CD14-positive monocyte (primary cell): ENCODE results near the gene CFAP53. TPM values are rescaled to one million over a fixed set of nuclear protein-coding genes. Genes with fewer than 3 reads are reported as not detected.
A peak's percentile ranks its signal among the peaks of the same experiment; 100 is the strongest.

Experiments
- DNase-seq, 3 donors: peaks; one replicate each; pipeline ENCODE4 v3.0.0-alpha.2; 2011 to 2022
- H2AFZ ChIP-seq: 2 replicates; pipeline ENCODE4 v1.6.0; 2012; ENCODE audit warnings: mild to moderate bottlenecking, low read depth, low read length, inconsistent platforms; ENCODE audit not compliant: insufficient read depth, poor library complexity, severe bottlenecking
- H3K27ac ChIP-seq, 2 donors: 1 replicate in 1 of 2; 2 replicates in 1 of 2; pipeline ENCODE4 v1.5.1; 2012 to 2013; ENCODE audit warnings: low read length in 2 of 2, control low read depth in 1 of 2, inconsistent platforms in 1 of 2, low read depth in 1 of 2, mild to moderate bottlenecking in 1 of 2
- H3K27me3 ChIP-seq, 2 donors: one replicate each; pipeline versions ENCODE4 v1.6.0 to v1.6.1; 2011 to 2013; ENCODE audit warnings: low read length in 2 of 2; ENCODE audit not compliant: control insufficient read depth in 2 of 2, insufficient read depth in 2 of 2
- H3K36me3 ChIP-seq, 2 donors: replicated peaks in 1 of 2; 1 replicate in 1 of 2; 2 replicates in 1 of 2; pipeline versions ENCODE4 v1.5.1 to v1.6.1; 2012 to 2013; ENCODE audit warnings: low read length in 2 of 2, control low read depth in 1 of 2, inconsistent platforms in 1 of 2, mild to moderate bottlenecking in 1 of 2; ENCODE audit not compliant: insufficient read depth in 2 of 2, control insufficient read depth in 1 of 2
- H3K4me1 ChIP-seq, 2 donors: 1 replicate in 1 of 2; 2 replicates in 1 of 2; pipeline versions ENCODE4 v1.5.1 to v1.6.1; 2012 to 2013; ENCODE audit warnings: low read length in 2 of 2, control low read depth in 1 of 2, inconsistent platforms in 1 of 2, mild to moderate bottlenecking in 1 of 2, moderate library complexity in 1 of 2; ENCODE audit not compliant: insufficient read depth in 2 of 2, control insufficient read depth in 1 of 2
- H3K4me2 ChIP-seq: replicated peaks from 2 replicates; pipeline ENCODE3; 2012; ENCODE audit warnings: low read length, moderate library complexity, mild to moderate bottlenecking; ENCODE audit not compliant: poor library complexity, severe bottlenecking; ENCODE audit errors: extremely low read depth
- H3K4me3 ChIP-seq, 3 experiments: fragments of 200-600 bp in 1 of 3; sonication (generic) in 1 of 3; replicated peaks in 1 of 3; 1 replicate in 2 of 3; 2 replicates in 1 of 3; pipeline ENCODE4 v1.5.1; 2011 to 2013; ENCODE audit warnings: low read length in 3 of 3, mild to moderate bottlenecking in 3 of 3, control low read depth in 2 of 3, low read depth in 2 of 3, inconsistent platforms in 1 of 3, moderate library complexity in 1 of 3
- H3K79me2 ChIP-seq: 2 replicates; pipeline ENCODE4 v1.6.0; 2012; ENCODE audit warnings: mild to moderate bottlenecking, control low read depth, inconsistent platforms, low read length, moderate library complexity; ENCODE audit not compliant: insufficient read depth
- H3K9ac ChIP-seq: 2 replicates; pipeline ENCODE4 v1.6.0; 2017; ENCODE audit warnings: low read length, mild to moderate bottlenecking; ENCODE audit not compliant: insufficient read depth, poor library complexity, severe bottlenecking
- H3K9me3 ChIP-seq, 2 donors: replicated peaks in 1 of 2; 1 replicate in 1 of 2; 2 replicates in 1 of 2; pipeline versions ENCODE4 v1.5.1 to v1.6.1; 2012 to 2013; ENCODE audit warnings: low read length in 2 of 2, control low read depth in 1 of 2; ENCODE audit not compliant: control insufficient read depth in 1 of 2, insufficient read depth in 1 of 2
- H4K20me1 ChIP-seq: 2 replicates; pipeline ENCODE4 v1.6.0; 2012; ENCODE audit warnings: mild to moderate bottlenecking, low read length, control low read depth, moderate library complexity; ENCODE audit not compliant: insufficient read depth
- H3K27ac Mint-ChIP-seq, 7 donors: one replicate each; pipeline ENCODE4 v1.8.0; 2020; ENCODE audit warnings: mild to moderate bottlenecking in 7 of 7, mixed read lengths in 7 of 7, moderate library complexity in 6 of 7, inconsistent platforms in 2 of 7
- H3K27me3 Mint-ChIP-seq, 3 donors: one replicate each; pipeline ENCODE4 v1.8.0; 2021 to 2022; ENCODE audit warnings: low read depth in 3 of 3, mild to moderate bottlenecking in 3 of 3, mixed read lengths in 3 of 3, moderate library complexity in 3 of 3, inconsistent platforms in 1 of 3
- H3K36me3 Mint-ChIP-seq, 2 donors: one replicate each; pipeline ENCODE4 v1.8.0; 2020; ENCODE audit warnings: mixed read lengths in 2 of 2, inconsistent platforms in 1 of 2, mild to moderate bottlenecking in 1 of 2
- H3K4me1 Mint-ChIP-seq: one replicate; pipeline ENCODE4 v1.8.0; 2020; ENCODE audit warnings: mild to moderate bottlenecking, mixed read lengths
- H3K4me3 Mint-ChIP-seq, 2 donors: one replicate each; pipeline ENCODE4 v1.8.0; 2020; ENCODE audit warnings: mild to moderate bottlenecking in 2 of 2, mixed read lengths in 2 of 2, moderate library complexity in 1 of 2
- H3K9me3 Mint-ChIP-seq, 7 donors: one replicate each; pipeline ENCODE4 v1.8.0; 2020 to 2022; ENCODE audit warnings: mixed read lengths in 7 of 7, mild to moderate bottlenecking in 6 of 7, moderate library complexity in 6 of 7, inconsistent platforms in 2 of 7
- WGBS: methylation state at CpG from one replicate; pipeline ENCODE4 v1.1.5; 2013; ENCODE audit warnings: missing lambda C conversion rate; ENCODE audit not compliant: insufficient coverage; 5-methylcytosine and 5-hydroxymethylcytosine counted together
- intact Hi-C, 2 donors: fragments of 100-400 bp; cut with micrococcal nuclease; formaldehyde crosslinking; loops; one replicate each; pipeline versions ENCODE4 v1.15.0 to v1.15.1; 2023
- polyA plus RNA-seq, 3 donors: library from polyadenylated mRNA; depleted of rRNA in 1 of 3; unstranded in 2 of 3; stranded (reverse) in 1 of 3; fragments of 300-500 nt in 2 of 3; fragments of >200 nt in 1 of 3; fragmentation: Illumina TruSeq in 2 of 3; gene quantifications; 1 replicate in 2 of 3; 2 replicates in 1 of 3; pipeline ENCODE4 v1.2.3, GENCODE V29; 2012 to 2021
- TF ChIP-seq, protein P1 (sequence below): fragments of 200-600 bp; IDR thresholded peaks from one replicate; pipeline ENCODE4 v1.8.0; 2022; ENCODE audit warnings: antibody characterized with exemption, mild to moderate bottlenecking

The CFAP53 gene
- polyA plus RNA-seq, 3 donors, result 0.08 to 0.14 TPM; not detected in 1

DNA sequence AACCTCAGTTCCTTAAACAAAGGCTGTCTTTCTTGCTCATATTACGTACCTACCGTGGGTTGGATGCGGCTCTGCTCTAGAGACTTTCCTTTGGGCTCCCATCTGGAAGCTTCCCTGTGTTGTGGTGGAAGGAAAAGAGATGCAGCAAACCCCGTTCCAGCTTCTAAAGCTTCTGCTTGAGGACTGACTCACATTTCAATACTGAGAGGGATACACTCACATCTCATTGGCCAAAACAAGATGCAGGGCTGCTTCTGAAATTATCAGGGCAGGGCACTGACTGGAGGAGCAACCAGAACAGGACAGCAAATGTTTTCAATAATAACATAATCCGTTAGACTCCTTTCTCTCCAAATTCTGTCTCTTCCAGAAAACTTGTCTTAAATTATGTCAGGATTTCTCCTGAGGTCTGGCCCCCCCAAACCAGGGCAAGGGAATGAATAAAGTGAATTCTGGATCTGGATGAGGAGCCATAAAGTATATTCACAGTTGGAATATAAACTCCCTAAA, 66.9 kb downstream of the CFAP53 start:
- Mint-ChIP-seq H3K27me3 (peaks cover 43 to 65% (median 58%) of the 10 kb centered on the region in 3 donors), H3K27ac (no peak overlapping the region)
- intact Hi-C loops, result no loop called here

DNA sequence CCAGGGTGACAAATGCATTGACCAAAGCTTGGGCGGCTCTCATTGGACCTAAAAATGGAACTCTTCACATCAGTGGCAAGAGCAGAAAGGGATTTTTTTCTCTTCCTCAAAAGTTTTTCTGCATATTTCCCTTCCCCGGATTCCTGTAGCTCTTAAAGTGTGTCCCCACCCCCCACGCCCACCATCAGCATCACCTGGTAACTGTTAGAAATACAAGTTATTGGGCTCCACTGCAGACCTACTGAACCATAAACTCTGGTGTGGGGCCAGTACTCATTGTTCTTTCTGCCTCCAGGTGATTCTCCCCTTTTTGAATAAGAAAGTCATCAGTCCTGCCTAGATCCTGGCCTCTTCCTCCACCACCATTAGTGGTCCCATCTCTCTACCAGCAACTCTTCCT, 70.0 kb downstream of the CFAP53 start:
- Histone ChIP-seq H3K36me3 (no peaks in the 10 kb centered on the region), H3K27me3 (peaks cover 50 to 62% of the 10 kb centered on the region in 2 donors), H4K20me1 (no peaks in the 10 kb centered on the region), H2AFZ (no peak overlapping the region), H3K79me2 (no peaks in the 10 kb centered on the region), H3K9ac (no peak overlapping the region), H3K4me3 (no peak overlapping the region), H3K4me2 (no peak overlapping the region), H3K4me1 (peaks cover 2 to 11% of the 10 kb centered on the region in 2 donors), H3K27ac (no peak overlapping the region), H3K9me3 (peaks cover 0 to 13% of the 10 kb centered on the region in 2 donors)
- DNase-seq, result no peak
- Mint-ChIP-seq H3K4me1 (peaks cover 9% of the 10 kb centered on the region), H3K27ac (no peak overlapping the region), H3K27me3 (peaks cover 62 to 73% (median 66%) of the 10 kb centered on the region in 3 donors), H3K4me3 (peak overlapping the region in 1 of 2 donors; percentile 56), H3K9me3 (peaks cover 0 to 12% (median 8%) of the 10 kb centered on the region in 7 donors), H3K36me3 (peaks cover 0 to 3% of the 10 kb centered on the region in 2 donors)
- TF ChIP-seq, protein P1, sequence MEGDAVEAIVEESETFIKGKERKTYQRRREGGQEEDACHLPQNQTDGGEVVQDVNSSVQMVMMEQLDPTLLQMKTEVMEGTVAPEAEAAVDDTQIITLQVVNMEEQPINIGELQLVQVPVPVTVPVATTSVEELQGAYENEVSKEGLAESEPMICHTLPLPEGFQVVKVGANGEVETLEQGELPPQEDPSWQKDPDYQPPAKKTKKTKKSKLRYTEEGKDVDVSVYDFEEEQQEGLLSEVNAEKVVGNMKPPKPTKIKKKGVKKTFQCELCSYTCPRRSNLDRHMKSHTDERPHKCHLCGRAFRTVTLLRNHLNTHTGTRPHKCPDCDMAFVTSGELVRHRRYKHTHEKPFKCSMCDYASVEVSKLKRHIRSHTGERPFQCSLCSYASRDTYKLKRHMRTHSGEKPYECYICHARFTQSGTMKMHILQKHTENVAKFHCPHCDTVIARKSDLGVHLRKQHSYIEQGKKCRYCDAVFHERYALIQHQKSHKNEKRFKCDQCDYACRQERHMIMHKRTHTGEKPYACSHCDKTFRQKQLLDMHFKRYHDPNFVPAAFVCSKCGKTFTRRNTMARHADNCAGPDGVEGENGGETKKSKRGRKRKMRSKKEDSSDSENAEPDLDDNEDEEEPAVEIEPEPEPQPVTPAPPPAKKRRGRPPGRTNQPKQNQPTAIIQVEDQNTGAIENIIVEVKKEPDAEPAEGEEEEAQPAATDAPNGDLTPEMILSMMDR, result no peak
- WGBS, result 93% methylated on average over 2 of the region's 3 CpGs
- intact Hi-C loops, result no loop called here

More for the DNA sequence above, 66.9 kb downstream of the CFAP53 start:
- H3K4me3 Mint-ChIP-seq, result peak overlapping the region in 1 of 2 donors; percentile 44
- H3K4me2 ChIP-seq, result no peak overlapping the region
- H3K9ac ChIP-seq, result no peak overlapping the region
- no peak overlapping the region for H3K4me3 ChIP-seq
- H3K36me3 ChIP-seq, result no peaks in the 10 kb centered on the region
- no CpG with 5 or more reads among the region's 5 CpGs for WGBS
- H3K27me3 ChIP-seq, result peaks cover 30 to 47% of the 10 kb centered on the region in 2 donors
- DNase-seq, result no peak
- TF ChIP-seq, protein P1, result no peak
- no peaks in the 10 kb centered on the region for H3K36me3 Mint-ChIP-seq
- peaks cover 11% of the 10 kb centered on the region for H3K4me1 Mint-ChIP-seq
- H3K9me3 ChIP-seq, result peaks cover 0 to 5% of the 10 kb centered on the region in 2 donors
- no peaks in the 10 kb centered on the region for H4K20me1 ChIP-seq
- H3K4me1 ChIP-seq, result peaks cover under 1 to 8% of the 10 kb centered on the region in 2 donors
- H3K79me2 ChIP-seq, result no peaks in the 10 kb centered on the region
- peaks cover 0 to 11% (median 4%) of the 10 kb centered on the region in 7 donors for H3K9me3 Mint-ChIP-seq
- H3K27ac ChIP-seq, result no peak overlapping the region
- no peak overlapping the region for H2AFZ ChIP-seq
